ENCODE data around the gene SYNM. TPM values are rescaled to one million over a fixed set of nuclear protein-coding genes. Genes with fewer than 3 reads are reported as not detected.

The SYNM gene
- total RNA-seq, 4 donors from 2014 or later = 6.4 to 44.6 (median 36.4) TPM

- no peak for DNase-seq
These were observed 48.2 kb downstream of the SYNM start for GRCh38 chr15:99153026-99153535.

GRCh38 chr15:99154271-99154670 is 49.4 kb downstream of the SYNM start:
- Histone ChIP-seq H3K27me3 (no peaks in the 10 kb centered on the region), H3K27ac (no peak overlapping the region), H3K4me3 (no peak overlapping the region), H3K4me1 (no peaks in the 10 kb centered on the region), H3K9me3 (no peaks in the 10 kb centered on the region), H3K36me3 (no peaks in the 10 kb centered on the region)
- intact Hi-C loops (cut with DNase I; ENCODE audit: low total_unique reads) = no loop called here
- no peak for TF ChIP-seq CTCF (IDR thresholded peaks at IDR 0.05)
- TF ChIP-seq POLR2A (IDR thresholded peaks at IDR 0.05) = no peak
- DNase-seq = no peak

More at GRCh38 chr15:99153026-99153535, 48.2 kb downstream of the SYNM start:
- no peaks in the 10 kb centered on the region for H3K4me1 ChIP-seq
- H3K4me3 ChIP-seq = no peak overlapping the region
- no peaks in the 10 kb centered on the region for H3K36me3 ChIP-seq
- no peaks in the 10 kb centered on the region for H3K9me3 ChIP-seq
- no peaks in the 10 kb centered on the region for H3K27me3 ChIP-seq
- TF ChIP-seq CTCF (IDR thresholded peaks at IDR 0.05) = no peak
- TF ChIP-seq POLR2A (IDR thresholded peaks at IDR 0.05) = no peak
- intact Hi-C loops (cut with DNase I; ENCODE audit: low total_unique reads) = no loop called here
- no peak overlapping the region for H3K27ac ChIP-seq

GRCh38 chr15:99155961-99156443 is 51.1 kb downstream of the SYNM start:
- no peak for TF ChIP-seq POLR2A (IDR thresholded peaks at IDR 0.05)
- no peak for TF ChIP-seq CTCF (IDR thresholded peaks at IDR 0.05)
- intact Hi-C loops (cut with DNase I; ENCODE audit: low total_unique reads) = no loop called here
- Histone ChIP-seq H3K36me3 (no peaks in the 10 kb centered on the region), H3K9me3 (no peaks in the 10 kb centered on the region), H3K4me1 (no peaks in the 10 kb centered on the region), H3K27me3 (no peaks in the 10 kb centered on the region), H3K4me3 (no peak overlapping the region), H3K27ac (no peak overlapping the region)
- DNase-seq = no peak

DNA sequence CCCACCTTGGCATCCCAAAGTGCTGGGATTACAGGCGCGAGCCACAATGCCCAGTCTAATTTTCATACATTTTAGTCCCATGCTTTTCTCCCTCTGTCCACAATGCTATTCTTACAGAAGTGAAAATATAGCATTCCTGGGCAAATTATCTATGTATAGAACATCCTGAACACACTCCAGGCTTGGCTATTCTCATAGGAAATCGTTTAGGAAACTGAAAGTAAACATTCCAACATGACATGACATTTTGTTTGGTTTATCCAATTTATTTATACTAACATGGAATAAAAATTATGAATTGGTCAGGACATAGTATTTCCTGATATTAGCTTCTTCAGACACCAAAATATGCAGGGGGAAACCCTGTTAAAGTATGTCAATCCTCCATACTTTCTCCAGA is 52.6 kb downstream of the SYNM start:
- no peaks in the 10 kb centered on the region for H3K4me1 ChIP-seq
- H3K36me3 ChIP-seq = no peaks in the 10 kb centered on the region
- H3K9me3 ChIP-seq = no peaks in the 10 kb centered on the region
- no peak overlapping the region for H3K27ac ChIP-seq
- TF ChIP-seq POLR2A (IDR thresholded peaks at IDR 0.05) (no peak), CTCF (IDR thresholded peaks at IDR 0.05) (no peak)
- DNase-seq = no peak
- intact Hi-C loops (cut with DNase I; ENCODE audit: low total_unique reads) = no loop called here
- no peak overlapping the region for H3K4me3 ChIP-seq
- H3K27me3 ChIP-seq = no peaks in the 10 kb centered on the region

DNA sequence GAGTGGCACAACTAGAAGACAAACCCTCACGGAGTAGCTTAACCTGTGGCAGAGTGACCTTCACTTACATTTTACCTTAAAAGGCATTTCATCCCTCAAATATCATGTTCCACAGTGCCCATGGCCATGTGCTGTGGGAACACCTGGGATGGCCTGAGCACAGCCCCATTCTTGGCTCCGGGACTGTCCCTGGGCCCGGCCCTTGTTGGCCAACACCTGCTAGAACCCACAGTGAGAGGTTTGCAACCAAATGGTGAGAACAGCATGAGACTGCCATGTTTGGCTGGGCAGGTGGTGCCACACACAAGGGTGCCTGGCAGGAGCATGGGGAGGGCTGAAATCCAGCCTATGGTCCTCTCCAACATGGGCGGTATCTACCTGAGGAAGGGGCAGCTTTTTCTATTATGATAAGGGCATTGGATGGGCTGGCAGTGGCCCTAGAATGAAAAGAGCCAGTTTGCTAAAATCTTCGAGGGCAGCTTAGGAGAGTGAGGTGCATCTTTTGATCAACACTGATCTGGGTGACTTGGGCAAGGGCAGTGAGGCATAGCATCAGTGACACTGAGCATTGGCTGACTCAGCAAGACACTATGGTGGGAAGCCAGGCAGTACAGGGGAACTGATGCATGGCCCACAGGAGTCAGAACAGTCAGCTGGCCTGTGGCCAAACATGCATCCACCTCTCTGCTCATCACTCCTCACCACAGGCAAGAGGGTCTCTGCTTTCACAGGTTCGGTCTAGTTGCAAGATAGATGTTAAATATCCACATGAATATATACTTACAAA is 53.9 kb downstream of the SYNM start:
- TF ChIP-seq CTCF (IDR thresholded peaks at IDR 0.05) (no peak), POLR2A (IDR thresholded peaks at IDR 0.05) (no peak)
- intact Hi-C loops (cut with DNase I; ENCODE audit: low total_unique reads) = no loop called here
- no peaks in the 10 kb centered on the region for H3K9me3 ChIP-seq
- H3K36me3 ChIP-seq = no peaks in the 10 kb centered on the region
- no peak overlapping the region for H3K4me3 ChIP-seq
- H3K27ac ChIP-seq = no peak overlapping the region
- no peaks in the 10 kb centered on the region for H3K4me1 ChIP-seq
- H3K27me3 ChIP-seq = no peaks in the 10 kb centered on the region
- DNase-seq = no peak
